ENCODE data around the gene APLN. TPM values are rescaled to one million over a fixed set of nuclear protein-coding genes. Genes with fewer than 3 reads are reported as not detected.

The APLN gene
- total RNA-seq, 2 donors from 2014 or later = 1.7 to 3.5 TPM

GRCh38 chrX:129600981-129601424, 53.8 kb downstream of the APLN start:
- 15% methylated on average over 10 of the region's 11 CpGs for WGBS
- intact Hi-C loops (cut with DNase I) = no loop called here
- no peaks in the 10 kb centered on the region for H3K36me3 ChIP-seq
- peak in 2 of 4 experiments; percentile 34 to 38 for TF ChIP-seq CTCF (IDR thresholded peaks at IDR 0.05)
- TF ChIP-seq POLR2AphosphoS5 (IDR thresholded peaks at IDR 0.05) = no peak
- H3K27ac ChIP-seq = no peak overlapping the region
- DNase-seq (ENCODE audit: low spot score) = peak; percentile 4
- no peak overlapping the region for H3K4me3 ChIP-seq
- no peaks in the 10 kb centered on the region for H3K27me3 ChIP-seq (replicated peaks; ENCODE audit: insufficient read depth)
- no peaks in the 10 kb centered on the region for H3K9me3 ChIP-seq
- no peaks in the 10 kb centered on the region for H3K4me1 ChIP-seq (replicated peaks)

GRCh38 chrX:129599996-129600395, 54.8 kb downstream of the APLN start:
- intact Hi-C loops (cut with DNase I) = no loop called here
- no peak for DNase-seq (ENCODE audit: low spot score)
- Histone ChIP-seq H3K27ac (no peak overlapping the region), H3K4me3 (no peak overlapping the region), H3K4me1 (replicated peaks) (no peaks in the 10 kb centered on the region), H3K9me3 (no peaks in the 10 kb centered on the region), H3K36me3 (no peaks in the 10 kb centered on the region), H3K27me3 (replicated peaks; ENCODE audit: insufficient read depth) (no peaks in the 10 kb centered on the region)
- TF ChIP-seq POLR2AphosphoS5 (IDR thresholded peaks at IDR 0.05) = no peak
- 83% methylated on average over 5 of the region's 5 CpGs for WGBS

GRCh38 chrX:129599499-129599898, 55.3 kb downstream of the APLN start:
- TF ChIP-seq POLR2A (IDR thresholded peaks at IDR 0.05) (no peak), POLR2AphosphoS5 (IDR thresholded peaks at IDR 0.05) (no peak), CTCF (IDR thresholded peaks at IDR 0.05) (no peak)
- no peaks in the 10 kb centered on the region for H3K4me1 ChIP-seq (replicated peaks)
- WGBS = 52% methylated on average over 5 of the region's 5 CpGs
- no peaks in the 10 kb centered on the region for H3K27me3 ChIP-seq (replicated peaks; ENCODE audit: insufficient read depth)
- no peak for DNase-seq (ENCODE audit: low spot score)
- no peak overlapping the region for H3K4me3 ChIP-seq
- no peak overlapping the region for H3K27ac ChIP-seq
- intact Hi-C loops (cut with DNase I) = no loop called here
- H3K36me3 ChIP-seq = no peaks in the 10 kb centered on the region
- no peaks in the 10 kb centered on the region for H3K9me3 ChIP-seq

- Histone ChIP-seq H3K36me3 (no peaks in the 10 kb centered on the region), H3K27me3 (replicated peaks; ENCODE audit: insufficient read depth) (no peaks in the 10 kb centered on the region), H3K4me1 (replicated peaks) (no peaks in the 10 kb centered on the region), H3K27ac (no peak overlapping the region), H3K9me3 (no peaks in the 10 kb centered on the region), H3K4me3 (no peak overlapping the region)
- intact Hi-C loops (cut with DNase I) = no loop called here
- 78% methylated on average over 5 of the region's 5 CpGs for WGBS
- DNase-seq (ENCODE audit: low spot score) = no peak
- TF ChIP-seq POLR2A (IDR thresholded peaks at IDR 0.05) = no peak
- TF ChIP-seq POLR2AphosphoS5 (IDR thresholded peaks at IDR 0.05) = no peak
- no peak for TF ChIP-seq CTCF (IDR thresholded peaks at IDR 0.05)
Measured at GRCh38 chrX:129597905-129598304, 56.9 kb downstream of the APLN start.

GRCh38 chrX:129596077-129596476, 58.7 kb downstream of the APLN start:
- 76% methylated on average over 5 of the region's 5 CpGs for WGBS
- TF ChIP-seq POLR2AphosphoS5 (IDR thresholded peaks at IDR 0.05) (no peak), CTCF (IDR thresholded peaks at IDR 0.05) (no peak), POLR2A (IDR thresholded peaks at IDR 0.05) (no peak)
- no peaks in the 10 kb centered on the region for H3K36me3 ChIP-seq
- H3K27me3 ChIP-seq (replicated peaks; ENCODE audit: insufficient read depth) = no peaks in the 10 kb centered on the region
- H3K4me3 ChIP-seq = no peak overlapping the region
- no peaks in the 10 kb centered on the region for H3K9me3 ChIP-seq
- H3K4me1 ChIP-seq (replicated peaks) = no peaks in the 10 kb centered on the region
- DNase-seq (ENCODE audit: low spot score) = no peak
- no peak overlapping the region for H3K27ac ChIP-seq
- intact Hi-C loops (cut with DNase I) = no loop called here

Other genes with a start within 250 kb of the APLN start
- 100 to 1,000 TPM in 1 of 2 donors, 10 to 100 TPM in 1; 41.9 to 157 TPM for gene SMARCA1, start 131.5 kb downstream of the APLN start, total RNA-seq
- 10 to 100 TPM; 16.7 to 77.1 TPM for gene OCRL, start 114.7 kb downstream of the APLN start, total RNA-seq
- under 1 TPM in 1 of 2 donors, not detected in 1; 0.14 TPM for gene XPNPEP2, start 84.0 kb upstream of the APLN start, total RNA-seq
- 1 to 10 TPM; 2.2 to 5.8 TPM for gene SASH3, start 125.0 kb upstream of the APLN start, total RNA-seq
- gene ZDHHC9, start 188.9 kb upstream of the APLN start, total RNA-seq = 10 to 100 TPM; 13.8 to 20.4 TPM